HepG2 (cell line): ENCODE data around the gene PRKAR1B. TPM values are rescaled to one million over a fixed set of nuclear protein-coding genes. Genes with fewer than 3 reads are reported as not detected.
A peak's percentile ranks its signal among the peaks of the same experiment; 100 is the strongest.

Experiments
- ATAC-seq: fragments of 200-7000 bp; cut with Tn5 transposase; 3 replicates; pipeline ENCODE4 v1.9.1; 2020; ENCODE audit warnings: mild to moderate bottlenecking, moderate library complexity
- BruUV-seq: library from RNA; stranded (reverse); fragments of 400-500 nt; replicated peaks from 2 replicates; lab custom pipeline; 2021; lab: Mats Ljungman, UMichigan
- CTCF ChIA-PET: fragments of 300-600 bp; formaldehyde crosslinking; extraction: SDS; loops from one replicate; lab custom pipeline; 2021; ENCODE audit warnings: low total read pairs, inconsistent platforms, low intra/inter-chr PET ratio; lab: Yijun Ruan, JAX
- POLR2A ChIA-PET: fragments of 350-600 bp; sonication (Branson Sonifier 250); formaldehyde crosslinking; loops from one replicate; lab custom pipeline; 2020; ENCODE audit warnings: antibody characterized with exemption, inconsistent platforms; lab: Yijun Ruan, JAX
- DNase-seq: peaks from one replicate; pipeline ENCODE4 v3.0.0-alpha.2; 2015; ENCODE audit warnings: low spot score
- FAIRE-seq: peaks from 3 replicates; lab custom pipeline; 2011; peaks lifted over from hg19 to GRCh38; lab: Jason Lieb, UNC
- H2AFZ ChIP-seq: one replicate; pipeline ENCODE4 v1.6.1; 2011; ENCODE audit warnings: low read length, inconsistent platforms
- H3K27ac ChIP-seq: fragments of 300-600 bp; 3 replicates; pipeline ENCODE4 v1.8.0; 2011; ENCODE audit warnings: mixed run types, mild to moderate bottlenecking, mixed read lengths, low read length, inconsistent platforms; ENCODE audit not compliant: insufficient read depth; ENCODE audit errors: extremely low read length
- H3K27me3 ChIP-seq, 2 experiments: fragments of 200-600 bp in 1 of 2; 2 replicates in 1 of 2; 3 replicates in 1 of 2; pipeline versions ENCODE4 v1.6.0 to v1.8.0; 2011; ENCODE audit warnings: low read length in 2 of 2, mild to moderate bottlenecking in 2 of 2, moderate library complexity in 2 of 2, inconsistent platforms in 1 of 2; ENCODE audit not compliant: insufficient read depth in 2 of 2, control insufficient read depth in 1 of 2
- H3K36me3 ChIP-seq, 2 experiments: fragments of 200-600 bp in 1 of 2; replicated peaks in 1 of 2; 2 replicates in 1 of 2; 3 replicates in 1 of 2; pipeline versions ENCODE4 v1.5.1 to v1.8.0; 2011; ENCODE audit warnings: low read length in 2 of 2, inconsistent platforms in 1 of 2; ENCODE audit not compliant: insufficient read depth in 2 of 2, control insufficient read depth in 1 of 2
- H3K4me1 ChIP-seq: 2 replicates; pipeline ENCODE4 v1.5.1; 2012; ENCODE audit warnings: low read length, inconsistent platforms; ENCODE audit not compliant: insufficient read depth
- H3K4me2 ChIP-seq: 2 replicates; pipeline ENCODE4 v1.6.0; 2011; ENCODE audit warnings: low read depth, low read length, inconsistent platforms
- H3K4me3 ChIP-seq, 3 experiments: fragments of 200-600 bp in 1 of 3; sonication (generic), shearing (Covaris generic) in 1 of 3; replicated peaks in 1 of 3; 2 replicates each; pipeline ENCODE4 v1.5.1; 2011 to 2016; ENCODE audit warnings: low read length in 3 of 3, inconsistent platforms in 2 of 3, low read depth in 2 of 3, mild to moderate bottlenecking in 2 of 3, control low read depth in 1 of 3, mixed read lengths in 1 of 3; ENCODE audit not compliant: insufficient read depth in 1 of 3
- H3K79me2 ChIP-seq: one replicate; pipeline ENCODE4 v1.6.1; 2011; ENCODE audit warnings: low read length, inconsistent platforms; ENCODE audit not compliant: insufficient read depth
- H3K9ac ChIP-seq: 2 replicates; pipeline ENCODE4 v1.6.0; 2011; ENCODE audit warnings: mild to moderate bottlenecking, low read depth, low read length, inconsistent platforms; ENCODE audit not compliant: insufficient read depth
- H3K9me3 ChIP-seq: 2 replicates; pipeline ENCODE4 v1.5.1; 2012; ENCODE audit warnings: mild to moderate bottlenecking, low read length
- H4K20me1 ChIP-seq: 2 replicates; pipeline ENCODE4 v1.6.0; 2011; ENCODE audit warnings: inconsistent platforms, mild to moderate bottlenecking, low read length, moderate library complexity; ENCODE audit not compliant: insufficient read depth
- SNAI1 ChIP-seq: sonication (generic); formaldehyde crosslinking; IDR thresholded peaks from 2 replicates; pipeline ENCODE4 v1.5.0; 2020; ENCODE audit warnings: mild to moderate bottlenecking, missing genetic modification reagents, borderline replicate concordance
- ZFP36 ChIP-seq: fragments of 150-350 bp; IDR thresholded peaks from 2 replicates; pipeline ENCODE4 v1.6.1; 2018; ENCODE audit warnings: borderline replicate concordance, low read length, low read depth; ENCODE audit not compliant: partially characterized antibody
- ZKSCAN8 ChIP-seq: IDR thresholded peaks from 2 replicates; pipeline ENCODE4 v1.6.1; 2016; ENCODE audit warnings: borderline replicate concordance, missing genetic modification reagents, missing compliant biosample characterization
- ZNF121 ChIP-seq: sonication (generic); formaldehyde crosslinking; IDR thresholded peaks from 2 replicates; pipeline ENCODE4 v1.5.0; 2020; ENCODE audit warnings: mild to moderate bottlenecking, missing genetic modification reagents
- ZNF160 ChIP-seq: sonication (generic); formaldehyde crosslinking; IDR thresholded peaks from 2 replicates; pipeline ENCODE4 v1.8.0; 2022; ENCODE audit warnings: mild to moderate bottlenecking, inconsistent platforms, missing genetic modification reagents
- WGBS: methylation state at CpG from one replicate; pipeline ENCODE4 v1.1.6; 2017; ENCODE audit warnings: low lambda C conversion rate; 5-methylcytosine and 5-hydroxymethylcytosine counted together
- in situ Hi-C: cut with HindIII; loops from 2 replicates; pipeline ENCODE4 v1.10.0; 2017; ENCODE audit warnings: low pct_unique_long_range_greater_than_20kb; ENCODE audit not compliant: extremely low pct_ligation_motif_present
- intact Hi-C: fragments of 100-400 bp; cut with micrococcal nuclease; formaldehyde crosslinking; loops from one replicate; pipeline ENCODE4 v1.10.0; 2022; ENCODE audit not compliant: unreplicated experiment
- polyA plus RNA-seq, 8 experiments: library from polyadenylated mRNA; depleted of rRNA in 3 of 8; stranded (reverse) in 7 of 8; unstranded in 1 of 8; fragments of >200 nt; fragmentation: Illumina TruSeq in 4 of 8; extraction: Trizol in 4 of 8; gene quantifications; 2 replicates each; pipeline versions ENCODE4 v1.2.1 to v1.2.3, GENCODE V29; 2011 to 2016; ENCODE audit warnings: low read depth in 4 of 8, missing spikeins in 1 of 8, mixed read lengths in 1 of 8; ENCODE audit not compliant: insufficient read depth in 1 of 8
- total RNA-seq, 5 experiments: library from RNA; depleted of rRNA; stranded (reverse); fragments of >200 nt; fragmentation: Illumina TruSeq; extraction: Trizol; gene quantifications; 2 replicates each; pipeline ENCODE4 v1.2.3, GENCODE V29; 2016; ENCODE audit warnings: low read depth in 1 of 5
- TF ChIP-seq, protein P1 (sequence below): sonication (generic); formaldehyde crosslinking; IDR thresholded peaks from 2 replicates; pipeline ENCODE4 v1.5.1; 2020; ENCODE audit warnings: mild to moderate bottlenecking, missing genetic modification reagents, moderate library complexity
- TF ChIP-seq, protein P2 (sequence below): sonication (generic); formaldehyde crosslinking; IDR thresholded peaks from 2 replicates; pipeline ENCODE4 v1.5.1; 2020; ENCODE audit warnings: mild to moderate bottlenecking, missing genetic modification reagents, borderline replicate concordance

Gene PRKAR1B
- total and polyA plus RNA-seq, 2 of the 13 experiments (the other 11 are each of a cell fraction or from before 2014, with no cell fraction given) = 7.9 to 28.2 TPM

DNA sequence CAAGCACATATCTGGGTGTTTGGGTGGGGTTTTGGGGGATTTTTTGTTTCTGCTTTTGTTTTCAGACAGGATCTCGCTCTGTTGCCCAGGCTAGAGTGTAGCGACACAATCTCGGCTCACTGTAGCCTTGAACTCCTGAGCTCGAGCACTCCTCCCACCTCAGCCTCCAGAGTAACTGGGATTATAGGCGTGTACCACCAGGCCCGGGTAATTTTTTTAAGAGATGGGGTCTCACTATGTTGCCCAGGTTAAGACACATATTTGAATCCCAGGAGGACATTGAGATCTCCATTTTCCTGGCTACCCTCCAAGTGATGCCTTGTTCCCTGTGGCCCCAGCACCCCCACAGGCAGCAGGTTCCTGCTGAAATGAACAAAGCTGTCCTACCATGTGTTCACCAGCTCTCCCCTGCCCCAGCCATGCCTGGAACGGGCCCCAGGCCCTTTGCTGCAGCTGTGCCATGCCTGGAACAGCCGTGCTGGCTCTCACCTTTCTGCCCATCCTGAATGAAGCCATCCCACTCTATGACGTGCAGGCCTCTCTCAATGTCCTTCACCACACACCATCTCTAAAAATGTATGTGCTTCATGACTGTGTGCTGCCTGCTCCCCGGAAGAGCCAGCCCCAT, 55.6 kb downstream of the PRKAR1B start:
- no peak for FAIRE-seq
- in situ Hi-C loops = no loop called here
- no peak overlapping the region for H3K4me3 ChIP-seq
- H3K27ac ChIP-seq = no peak overlapping the region
- no peak for DNase-seq
- POLR2A ChIA-PET = no interaction called here
- H3K4me1 ChIP-seq = no peaks in the 10 kb centered on the region
- no peak overlapping the region for H3K4me2 ChIP-seq
- no peaks in the 10 kb centered on the region for H3K79me2 ChIP-seq
- no peaks in the 10 kb centered on the region for H3K27me3 ChIP-seq
- peaks cover 4 to 21% of the 10 kb centered on the region in 2 experiments; a peak in 3 of 5 replicates for H3K36me3 ChIP-seq
- CTCF ChIA-PET = no interaction called here
- peak; percentile 71; the same call in 1 of the 2 replicates for TF ChIP-seq ZNF121 (CRISPR knock-in tag)
- TF ChIP-seq, protein P1, sequence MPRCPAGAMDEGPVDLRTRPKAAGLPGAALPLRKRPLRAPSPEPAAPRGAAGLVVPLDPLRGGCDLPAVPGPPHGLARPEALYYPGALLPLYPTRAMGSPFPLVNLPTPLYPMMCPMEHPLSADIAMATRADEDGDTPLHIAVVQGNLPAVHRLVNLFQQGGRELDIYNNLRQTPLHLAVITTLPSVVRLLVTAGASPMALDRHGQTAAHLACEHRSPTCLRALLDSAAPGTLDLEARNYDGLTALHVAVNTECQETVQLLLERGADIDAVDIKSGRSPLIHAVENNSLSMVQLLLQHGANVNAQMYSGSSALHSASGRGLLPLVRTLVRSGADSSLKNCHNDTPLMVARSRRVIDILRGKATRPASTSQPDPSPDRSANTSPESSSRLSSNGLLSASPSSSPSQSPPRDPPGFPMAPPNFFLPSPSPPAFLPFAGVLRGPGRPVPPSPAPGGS = no peak
- TF ChIP-seq SNAI1 (CRISPR knock-in tag) = no peak
- no peak for TF ChIP-seq ZNF160 (CRISPR knock-in tag)
- BruUV-seq = no TSS peak
- H3K9ac ChIP-seq = no peak overlapping the region
- no peak for ATAC-seq
- H2AFZ ChIP-seq = no peak overlapping the region
- WGBS = 90% methylated on average over 10 of the region's 10 CpGs
- intact Hi-C loops = no loop called here
- no peaks in the 10 kb centered on the region for H3K9me3 ChIP-seq
- no peaks in the 10 kb centered on the region for H4K20me1 ChIP-seq

DNA sequence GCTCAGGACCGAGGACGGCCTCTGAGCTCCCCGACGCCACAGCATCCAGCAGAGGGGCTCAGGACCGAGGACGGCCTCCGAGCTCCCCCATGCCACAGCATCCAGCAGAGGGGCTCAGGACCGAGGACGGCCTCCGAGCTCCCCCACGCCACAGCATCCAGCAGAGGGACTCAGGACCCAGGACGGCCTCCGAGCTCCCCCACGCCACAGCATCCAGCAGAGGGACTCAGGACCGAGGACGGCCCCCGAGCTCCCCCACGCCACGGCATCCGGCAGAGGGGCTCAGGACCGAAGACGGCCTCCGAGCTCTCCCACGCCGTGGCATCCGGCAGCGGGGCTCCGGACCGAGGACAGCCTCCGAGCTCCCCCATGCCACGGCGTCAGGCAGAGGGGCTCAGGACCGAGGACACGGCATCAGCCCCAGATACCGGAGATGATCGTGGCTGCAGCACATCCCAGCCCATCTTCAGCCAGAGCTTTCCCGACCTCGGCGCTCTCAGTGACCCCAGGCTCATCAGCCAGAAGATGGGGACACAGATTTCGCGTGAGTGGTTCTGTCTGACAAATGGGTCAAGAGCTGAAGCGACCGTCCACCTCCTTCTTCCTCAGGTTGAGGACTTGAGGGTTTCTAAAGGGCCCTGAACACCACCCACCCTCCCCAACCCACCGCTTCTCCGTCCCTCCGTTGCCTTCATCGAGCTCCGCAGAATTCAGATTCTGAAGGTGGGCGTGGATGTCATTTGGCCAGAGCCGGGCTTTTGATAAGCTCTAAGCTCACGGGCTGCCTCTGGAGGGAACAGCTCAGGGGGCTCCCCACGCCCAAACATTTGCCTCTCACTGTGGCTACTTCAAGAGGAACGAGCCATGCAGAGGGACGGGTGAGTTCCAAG, 56.3 kb downstream of the PRKAR1B start:
- 0 out of 2 replicates have a peak, but pooled peaks cover under 1% of the 10 kb centered on the region for H3K4me1 ChIP-seq
- 97% methylated on average over 21 of the region's 54 CpGs for whole genome bisulfite sequencing
- no peak overlapping the region for H2AFZ ChIP-seq
- no peak overlapping the region for H3K27ac ChIP-seq
- peaks cover 6 to 15% of the 10 kb centered on the region in 2 experiments; a peak in 3 of 5 replicates for H3K36me3 ChIP-seq
- in situ Hi-C loops = no loop called here
- POLR2A ChIA-PET = no interaction called here
- H3K27me3 ChIP-seq = no peaks in the 10 kb centered on the region
- intact Hi-C loops = no loop called here
- no peaks in the 10 kb centered on the region for H3K79me2 ChIP-seq
- CTCF ChIA-PET = no interaction called here
- FAIRE-seq (no peak), ATAC-seq (no peak), DNase-seq (no peak)
- no peak overlapping the region for H3K4me3 ChIP-seq
- no peaks in the 10 kb centered on the region for H3K9me3 ChIP-seq
- H3K9ac ChIP-seq = no peak overlapping the region
- no peak overlapping the region for H3K4me2 ChIP-seq
- H4K20me1 ChIP-seq = no peaks in the 10 kb centered on the region
- no TSS peak for BruUV-seq
- no peak for TF ChIP-seq ZFP36
- TF ChIP-seq, protein P2, sequence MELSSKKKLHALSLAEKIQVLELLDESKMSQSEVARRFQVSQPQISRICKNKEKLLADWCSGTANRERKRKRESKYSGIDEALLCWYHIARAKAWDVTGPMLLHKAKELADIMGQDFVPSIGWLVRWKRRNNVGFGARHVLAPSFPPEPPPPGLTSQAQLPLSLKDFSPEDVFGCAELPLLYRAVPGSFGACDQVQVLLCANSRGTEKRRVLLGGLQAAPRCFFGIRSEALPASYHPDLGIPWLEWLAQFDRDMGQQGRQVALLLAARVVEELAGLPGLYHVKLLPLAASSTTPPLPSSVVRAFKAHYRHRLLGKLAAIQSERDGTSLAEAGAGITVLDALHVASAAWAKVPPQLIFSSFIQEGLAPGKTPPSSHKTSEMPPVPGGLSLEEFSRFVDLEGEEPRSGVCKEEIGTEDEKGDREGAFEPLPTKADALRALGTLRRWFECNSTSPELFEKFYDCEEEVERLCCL (CRISPR knock-in tag) = no peak
- no peak for TF ChIP-seq ZKSCAN8 (CRISPR knock-in tag)
